HG03060 (cell line): Measurements from ENCODE around the gene TMEM37.
"Not testable (repeated sequence)": the region's sequence is repeated elsewhere in the genome, so short reads cannot be mapped to it uniquely, and the experiment has no call there.

Source experiments
- ATAC-seq: cut with Tn5 transposase; IDR thresholded peaks from one replicate; pipeline ENCODE4 v1.9.1; 2021; ENCODE audit warnings: low read depth, moderate number of reproducible peaks; ENCODE audit not compliant: unreplicated experiment

TMEM37 gene

GRCh38 chr2:119431155-119431975, at the start of gene TMEM37:
Gene TMEM37, plus strand, starts transcription at chr2:119431854. Its CDS starts 50 bp downstream, at chr2:119431904.
- ATAC-seq = peak; percentile 42

DNA sequence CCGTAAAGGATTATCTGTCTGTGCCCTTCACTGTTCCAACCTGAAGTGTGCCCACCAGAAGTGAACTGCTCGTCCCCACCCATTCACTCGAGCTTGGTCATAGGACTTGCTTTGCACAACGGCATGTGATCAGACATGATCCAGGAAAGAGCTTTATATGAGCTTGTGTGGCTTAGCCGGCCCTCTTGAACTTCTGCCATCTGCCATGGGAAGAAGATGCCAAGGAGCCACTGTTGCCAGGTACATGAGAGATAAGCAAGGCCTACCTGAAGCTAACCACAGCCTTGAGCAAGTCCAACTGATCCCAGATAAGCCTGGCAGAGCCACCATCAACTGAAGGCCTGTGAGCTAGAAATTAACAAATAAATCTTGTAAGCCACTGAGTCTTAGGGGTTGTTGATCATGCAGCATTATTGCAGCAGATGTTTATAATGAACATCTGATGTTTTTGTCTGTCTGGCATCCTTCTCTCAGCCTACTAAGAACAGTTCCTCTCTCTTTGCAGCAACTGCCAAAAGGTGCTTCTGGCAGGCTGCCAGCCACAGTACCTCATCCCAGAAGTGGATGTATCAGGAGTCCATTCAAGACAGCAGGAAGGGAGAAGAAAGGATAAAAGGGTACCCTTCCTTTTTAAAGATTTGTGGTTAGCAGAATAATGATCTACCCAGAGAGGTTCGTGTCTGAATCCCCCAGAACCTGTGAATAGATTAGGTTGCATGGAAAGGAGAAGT, 48.1 kb upstream of the TMEM37 start:
- no peak for ATAC-seq

DNA sequence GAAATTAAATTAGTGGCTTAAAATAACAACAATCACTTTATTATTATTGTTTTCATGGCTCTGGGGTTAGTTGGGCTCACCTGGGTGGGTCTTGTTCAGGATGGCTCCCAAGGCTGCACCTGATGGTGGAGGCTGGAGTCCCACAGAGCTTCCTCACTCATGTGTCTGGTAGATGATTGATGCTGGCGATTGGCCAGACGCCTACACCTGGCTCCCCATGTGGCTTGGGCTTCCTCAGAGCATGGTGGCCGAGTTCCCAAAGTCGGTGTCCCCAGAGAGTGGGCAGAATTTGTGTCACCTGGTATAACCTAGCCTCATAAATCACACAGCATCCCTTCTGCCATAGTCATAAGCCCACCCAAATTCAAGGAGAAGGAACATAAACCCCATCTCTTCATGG, 46.7 kb upstream of the TMEM37 start:
- no peak for ATAC-seq

GRCh38 chr2:119385466-119385865, 46.2 kb upstream of the TMEM37 start:
- ATAC-seq = no peak

GRCh38 chr2:119387381-119388129, 44.1 kb upstream of the TMEM37 start:
- ATAC-seq = peak; percentile 82

DNA sequence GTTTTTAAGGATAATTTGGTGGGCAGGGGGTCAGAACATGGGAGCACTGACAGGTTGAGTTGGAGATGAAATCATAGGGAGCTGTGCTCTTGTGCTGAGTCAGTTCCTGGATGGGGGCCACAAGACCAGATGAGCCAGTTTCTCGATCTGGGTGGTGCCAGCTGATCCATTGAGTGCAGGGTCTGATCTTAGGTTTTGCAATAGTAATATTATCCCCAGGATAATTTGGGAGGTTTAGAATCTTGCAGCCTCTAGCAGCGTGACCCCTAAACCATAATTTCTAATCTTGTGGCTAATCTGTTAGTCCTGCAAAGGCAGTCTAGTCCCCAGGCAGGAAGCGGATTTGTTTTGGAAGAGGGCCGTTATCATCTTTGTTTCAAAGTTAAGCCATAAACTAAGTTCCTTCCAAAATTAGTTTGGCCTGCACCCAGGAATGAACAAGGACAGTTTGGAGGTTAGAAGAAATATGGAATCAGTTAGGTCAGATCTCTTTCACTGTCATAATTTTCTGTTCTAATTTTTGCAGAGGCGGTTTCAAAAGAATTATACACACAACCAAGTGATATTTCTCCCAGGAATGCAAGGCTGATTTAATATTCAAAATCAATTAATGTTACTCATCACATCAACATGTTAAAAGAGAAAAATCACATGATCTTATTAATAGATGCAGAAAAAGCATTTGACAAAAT, 41.9 kb upstream of the TMEM37 start:
- no peak for ATAC-seq

GRCh38 chr2:119393971-119394748, 37.5 kb upstream of the TMEM37 start:
- ATAC-seq = no peak

DNA sequence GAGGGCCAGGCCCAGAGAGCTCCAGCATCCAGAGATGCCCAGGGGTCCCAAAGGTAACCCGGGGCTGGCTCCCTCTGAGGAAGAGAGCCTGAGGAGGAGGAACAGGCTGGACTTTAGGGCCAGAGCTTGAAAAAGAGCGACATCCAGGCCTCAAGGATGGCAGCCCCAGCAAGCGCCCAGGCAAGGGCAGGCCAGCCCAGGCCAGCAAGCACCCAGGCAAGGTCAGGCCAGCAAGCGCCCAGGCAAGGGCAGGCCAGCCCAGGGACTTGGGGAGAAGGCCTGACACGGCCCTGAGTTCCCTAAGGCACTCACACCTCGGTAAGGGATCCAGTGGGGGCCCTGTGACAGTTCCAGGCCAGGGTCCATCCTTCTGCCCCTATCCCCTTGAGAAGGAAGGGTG, 34.5 kb upstream of the TMEM37 start:
- no peak for ATAC-seq

GRCh38 chr2:119402106-119402505, 29.5 kb upstream of the TMEM37 start:
- no peak for ATAC-seq

GRCh38 chr2:119402645-119403560, 28.8 kb upstream of the TMEM37 start:
- no peak for ATAC-seq

GRCh38 chr2:119403618-119404017, 28.0 kb upstream of the TMEM37 start:
- ATAC-seq = not testable (repeated sequence)

GRCh38 chr2:119405151-119405550, 26.5 kb upstream of the TMEM37 start:
- no peak for ATAC-seq

DNA sequence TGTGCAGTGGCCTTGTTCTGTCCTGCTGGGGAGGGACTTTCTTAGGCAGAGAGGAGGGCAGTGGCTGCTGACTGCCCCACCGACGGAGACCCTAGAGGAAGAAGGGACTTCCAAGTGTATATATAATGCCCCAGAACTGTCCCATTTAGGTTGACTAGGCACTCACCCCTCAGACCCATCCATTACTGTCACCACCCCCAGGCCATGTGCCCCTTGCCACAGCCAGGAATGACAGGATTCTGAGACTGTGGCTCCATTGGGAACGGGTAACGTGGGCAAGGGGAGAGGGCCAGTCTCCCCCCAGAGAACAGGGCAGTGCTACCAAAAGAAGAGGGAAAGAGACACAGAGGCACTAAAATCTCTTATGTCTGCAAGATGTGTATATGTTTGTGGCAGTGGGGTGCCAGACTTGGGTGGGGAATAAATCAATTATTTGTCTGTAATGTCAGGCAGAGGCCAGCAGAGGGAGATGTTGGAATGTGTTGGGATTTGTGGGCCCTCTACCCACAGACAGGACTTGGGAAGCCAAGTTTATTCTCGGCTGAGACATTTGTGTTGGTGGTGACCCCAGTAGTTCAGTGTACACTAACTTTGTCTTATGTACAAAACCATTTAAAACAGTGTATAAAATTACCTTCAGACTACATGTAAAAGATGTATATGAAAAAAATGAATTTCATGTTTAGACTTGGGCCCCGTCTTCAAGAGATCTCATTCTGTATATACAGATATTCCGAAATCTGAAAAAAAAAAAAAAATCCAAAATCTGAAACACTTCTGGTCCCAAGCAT, 24.0 kb upstream of the TMEM37 start:
- no peak for ATAC-seq

DNA sequence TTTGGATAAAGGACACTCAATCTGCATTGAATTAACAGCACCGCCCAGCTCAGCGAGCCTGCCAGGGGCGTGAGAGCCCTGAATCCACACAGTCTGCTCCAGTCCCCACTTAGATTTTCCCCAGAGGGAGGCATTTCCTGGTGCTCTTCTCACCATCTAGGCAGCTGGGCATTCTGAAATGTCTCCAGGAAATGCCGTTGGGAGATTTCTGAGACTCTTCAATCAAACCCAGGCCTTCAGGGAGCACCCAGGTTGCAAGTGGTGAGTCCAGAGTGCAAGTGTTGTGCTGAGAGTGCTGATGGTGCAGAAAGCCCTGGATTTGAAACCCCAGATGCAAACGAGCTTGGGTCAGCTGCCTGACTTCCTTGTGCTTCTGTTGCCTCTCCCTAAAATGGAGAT, 23.4 kb upstream of the TMEM37 start:
- no peak for ATAC-seq

DNA sequence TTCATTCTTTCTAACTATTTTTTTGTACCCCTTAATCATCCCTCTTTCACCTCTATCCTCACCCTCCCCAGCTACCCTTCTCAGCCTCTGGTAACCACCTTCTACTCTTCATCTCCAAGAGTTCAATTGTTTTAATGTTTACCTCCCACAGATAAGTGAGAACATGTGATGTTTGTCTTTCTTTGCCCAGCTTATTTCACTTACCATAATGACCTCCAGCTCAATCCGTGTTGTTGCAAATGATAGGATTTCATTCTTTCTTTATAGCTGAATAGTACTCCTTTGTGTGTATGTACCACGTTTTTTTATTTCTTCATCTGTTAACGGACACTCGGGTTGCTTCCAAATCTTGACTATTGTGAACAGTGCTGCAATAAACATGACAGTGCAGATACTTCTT, 22.1 kb upstream of the TMEM37 start:
- no peak for ATAC-seq

DNA sequence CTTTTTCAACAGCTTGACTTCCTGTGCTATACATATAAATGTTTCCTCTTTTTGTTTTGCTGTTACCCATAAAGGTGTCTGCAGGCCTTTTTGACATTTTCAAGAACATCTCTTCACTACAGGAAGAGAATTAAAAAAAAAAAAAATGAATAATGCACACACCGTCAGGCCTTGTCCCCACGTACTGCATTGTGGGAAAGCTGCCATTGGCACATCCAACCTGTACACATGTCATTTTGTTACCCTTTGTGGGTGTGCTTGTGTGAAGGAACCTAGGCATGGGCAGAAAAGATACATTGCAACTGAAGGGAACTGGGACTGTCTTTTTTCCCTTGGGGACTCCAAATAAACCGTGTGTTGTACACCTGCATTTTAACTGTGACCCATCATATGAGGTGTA, 16.8 kb upstream of the TMEM37 start:
- ATAC-seq = no peak

DNA sequence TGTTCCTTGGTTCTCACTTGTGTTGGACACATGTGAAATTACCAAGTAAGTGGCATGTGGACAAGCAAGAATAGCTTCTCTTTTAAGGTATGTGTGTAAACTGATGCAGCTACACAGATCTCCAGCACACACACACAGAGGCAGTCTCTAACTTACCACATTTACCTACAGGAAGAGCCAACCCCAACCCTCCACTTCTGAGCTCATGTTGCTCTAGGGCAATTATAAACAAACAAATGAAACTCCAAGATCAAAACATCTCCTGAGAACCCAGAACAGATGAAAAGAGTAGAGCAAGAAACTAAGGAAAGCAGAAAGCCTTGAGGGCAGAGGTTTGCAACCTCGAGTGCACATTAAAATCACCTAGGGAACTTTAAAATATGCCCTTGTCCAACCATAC, 16.0 kb upstream of the TMEM37 start:
- no peak for ATAC-seq

DNA sequence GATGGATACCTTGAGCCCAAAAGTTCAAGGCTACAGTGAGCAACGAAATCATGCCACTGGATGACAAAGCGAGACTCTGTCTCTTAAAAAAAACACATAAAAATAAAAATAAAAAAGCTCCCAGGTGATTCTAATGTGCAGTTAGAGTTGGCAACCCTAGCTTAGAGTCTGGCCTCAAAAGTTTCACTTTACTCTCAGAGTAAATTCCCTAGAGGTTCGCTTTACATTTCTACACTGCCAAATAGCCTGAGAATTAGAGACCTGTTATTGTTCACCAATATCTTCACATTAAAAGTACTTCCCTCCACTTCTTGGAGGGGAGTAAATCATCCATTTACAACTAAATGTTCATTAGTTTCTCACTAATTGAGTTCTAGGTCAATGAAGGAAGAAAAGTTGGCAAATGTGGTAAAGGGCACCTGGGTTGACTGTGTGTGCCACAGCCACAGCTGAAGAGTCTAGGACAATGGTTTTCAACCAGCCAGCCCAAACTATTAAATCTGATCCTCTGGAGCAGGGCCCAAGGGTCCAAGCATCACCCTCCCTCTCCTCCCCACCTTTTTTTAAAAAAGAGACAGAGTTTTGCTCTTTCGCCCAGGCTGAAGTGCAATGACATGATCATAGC, 15.2 kb upstream of the TMEM37 start:
- ATAC-seq = no peak
